HS-5 (cell line): ENCODE measurements around the gene TRDN.

Source experiments
- DNase-seq: peaks from one replicate; pipeline ENCODE4 v3.0.0-alpha.2; 2012; ENCODE audit warnings: low read depth

TRDN gene

GRCh38 chr6:123168892-123169773, 467.6 kb downstream of the TRDN start:
- no peak for DNase-seq

- DNase-seq, result no peak
Measured at GRCh38 chr6:123168466-123168865, 468.3 kb downstream of the TRDN start.
